GM12891 (cell line): ENCODE data around the gene PRG2.
"Not testable (repeated sequence)": the region's sequence is repeated elsewhere in the genome, so short reads cannot be mapped to it uniquely, and the experiment has no call there.

Experiments used
- DNase-seq: peaks from one replicate; pipeline ENCODE4 v3.0.0; 2011; ENCODE audit warnings: low spot score; ENCODE audit not compliant: insufficient read length
- FAIRE-seq: peaks from 2 replicates; lab custom pipeline; 2011; peaks lifted over from hg19 to GRCh38; lab: Jason Lieb, UNC
- PAX5 ChIP-seq: IDR thresholded peaks from 2 replicates; pipeline ENCODE4 v1.6.1; 2011; ENCODE audit warnings: low read length, moderate library complexity, mild to moderate bottlenecking; ENCODE audit not compliant: insufficient read depth, severe bottlenecking
- POLR2A ChIP-seq: IDR thresholded peaks from 2 replicates; pipeline ENCODE4 v1.6.1; 2011; ENCODE audit warnings: low read depth, low read length, control low read depth
- POLR2AphosphoS5 ChIP-seq: IDR thresholded peaks from 2 replicates; pipeline ENCODE4 v1.6.1; 2011; ENCODE audit warnings: low read depth, low read length, control low read depth
- POU2F2 ChIP-seq: IDR thresholded peaks from 2 replicates; pipeline ENCODE4 v1.6.1; 2011; ENCODE audit warnings: low read depth, mild to moderate bottlenecking, control low read depth, low read length, moderate library complexity
- SPI1 ChIP-seq: IDR thresholded peaks from 2 replicates; pipeline ENCODE4 v1.6.1; 2011; ENCODE audit warnings: low read depth, low read length, control low read depth
- TAF1 ChIP-seq: IDR thresholded peaks from 2 replicates; pipeline ENCODE4 v1.6.1; 2011; ENCODE audit warnings: low read depth, low read length, control low read depth

Gene PRG2

DNA sequence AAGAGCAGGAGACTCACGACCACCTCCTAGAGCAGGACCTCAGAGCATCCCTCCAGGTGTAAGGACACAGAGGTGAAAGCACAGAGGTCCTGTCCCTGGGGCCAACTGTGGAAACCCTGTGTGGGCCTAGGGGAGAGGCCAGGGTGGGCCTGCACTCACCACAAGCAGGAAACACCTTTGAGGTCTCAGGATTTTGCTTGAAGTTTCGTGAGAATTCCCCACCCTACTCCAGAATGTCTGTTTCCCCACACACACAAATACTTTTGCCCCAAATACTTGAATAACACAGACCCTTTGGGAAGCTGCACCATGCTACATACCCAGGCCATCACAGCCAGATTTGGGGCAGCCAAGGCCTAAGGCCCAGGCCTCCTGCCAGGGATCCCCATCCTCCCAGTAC, 18.3 kb upstream of the PRG2 start:
- TF ChIP-seq POLR2A (no peak), TAF1 (no peak)
- DNase-seq (no peak), FAIRE-seq (no peak)

DNA sequence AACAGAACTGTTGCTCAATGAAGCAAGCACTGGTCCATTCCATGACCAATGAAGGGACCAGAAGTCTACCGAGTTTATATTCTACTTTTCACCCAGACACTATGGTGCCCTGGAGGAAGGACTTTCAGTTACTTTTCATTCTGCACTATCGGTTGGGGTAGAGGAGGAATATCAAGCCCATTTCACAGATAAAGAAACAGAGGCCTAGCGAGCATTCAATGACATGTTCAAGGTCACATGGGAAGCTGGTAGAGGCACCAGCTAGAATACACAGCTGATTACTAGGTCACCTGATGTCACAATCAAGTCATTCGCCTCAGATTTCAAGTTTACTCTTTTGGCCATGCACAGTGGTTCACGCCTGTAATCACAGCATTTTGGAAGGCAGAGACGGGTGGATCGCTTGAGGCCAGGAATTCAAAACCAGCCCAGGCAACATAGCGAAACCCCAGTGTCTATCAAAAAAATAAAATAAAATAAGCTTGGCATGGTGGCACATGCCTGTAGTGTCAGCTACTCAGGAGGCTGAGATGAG, 17.6 kb upstream of the PRG2 start:
- TF ChIP-seq POLR2AphosphoS5 (no peak), POLR2A (no peak), TAF1 (no peak), SPI1 (no peak), PAX5 (no peak), POU2F2 (no peak)
- FAIRE-seq (no peak), DNase-seq (no peak)

GRCh38 chr11:57407010-57407920, 16.8 kb upstream of the PRG2 start:
- TF ChIP-seq POU2F2 = no peak
- TF ChIP-seq SPI1 = no peak
- TF ChIP-seq POLR2A = no peak
- TF ChIP-seq TAF1 = no peak
- no peak for TF ChIP-seq POLR2AphosphoS5
- no peak for TF ChIP-seq PAX5
- FAIRE-seq (no peak), DNase-seq (no peak)

DNA sequence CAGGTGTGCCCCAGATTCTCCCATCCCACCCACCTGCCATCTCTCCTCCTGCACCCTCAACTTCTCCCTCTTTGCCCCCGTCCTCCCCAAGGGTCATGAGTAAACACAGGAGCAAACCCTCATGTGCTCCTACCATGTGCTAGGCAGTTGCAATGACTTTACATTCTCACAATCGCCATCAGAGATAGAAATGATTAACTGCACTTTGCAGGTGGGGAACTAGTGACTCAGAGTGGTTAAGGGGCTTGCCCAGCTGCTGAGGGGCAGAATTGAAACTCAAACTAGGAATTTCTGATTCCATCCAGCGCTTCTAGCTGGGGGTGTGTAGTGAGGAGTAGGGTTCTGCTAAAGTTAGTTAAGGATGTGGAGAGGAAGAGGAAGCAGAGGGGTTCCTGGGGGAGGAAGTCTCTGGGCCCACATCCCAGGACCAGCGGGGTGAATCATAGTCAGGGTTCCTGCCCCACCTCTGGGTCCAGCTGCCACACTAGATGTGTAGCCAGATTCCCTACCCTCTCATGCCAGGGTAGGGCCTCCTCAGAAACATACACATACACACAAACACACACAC, 16.0 kb upstream of the PRG2 start:
- TF ChIP-seq TAF1 = no peak
- TF ChIP-seq POLR2AphosphoS5 = no peak
- TF ChIP-seq PAX5 = no peak
- TF ChIP-seq SPI1 = peak; percentile 51
- FAIRE-seq = peak; percentile 60
- DNase-seq = no peak

DNA sequence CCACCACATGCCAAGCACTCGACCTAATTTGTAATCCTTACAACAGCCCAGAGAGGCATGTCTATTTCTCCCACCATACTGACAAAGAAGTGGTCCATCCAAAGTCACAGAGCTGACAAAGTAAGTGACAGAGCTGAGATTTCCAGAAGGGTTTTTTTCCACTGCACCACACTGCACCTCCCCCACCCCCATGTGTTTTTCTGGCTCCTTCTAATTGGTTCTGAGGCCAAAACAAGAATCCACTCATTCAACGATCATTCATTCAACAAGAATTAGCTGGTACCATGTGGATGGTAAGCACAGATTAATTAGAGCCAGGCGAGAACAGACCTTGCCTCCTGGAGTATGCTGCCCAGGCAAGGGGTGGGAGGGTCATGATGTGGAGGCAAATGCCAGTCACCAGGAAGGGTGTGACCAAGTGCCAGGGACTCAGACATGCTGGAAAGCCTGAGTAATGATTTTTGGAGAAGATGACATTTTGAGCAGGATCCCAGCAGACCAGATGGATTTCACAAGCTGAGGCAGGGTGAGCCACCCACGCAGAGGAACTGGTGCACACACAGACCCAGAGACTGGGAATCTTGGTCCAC, 14.9 kb upstream of the PRG2 start:
- FAIRE-seq = no peak
- TF ChIP-seq POU2F2 (no peak), POLR2A (no peak), PAX5 (no peak)
- no peak for DNase-seq

- no peak for FAIRE-seq
- no peak for DNase-seq
- TF ChIP-seq SPI1 (peak; percentile 46; the same call in 1 of the 2 replicates), PAX5 (no peak), POLR2A (0 out of 2 replicates have a peak, but pooled peaks have one; percentile 15)
Observed at GRCh38 chr11:57403802-57404147, 13.3 kb upstream of the PRG2 start.

DNA sequence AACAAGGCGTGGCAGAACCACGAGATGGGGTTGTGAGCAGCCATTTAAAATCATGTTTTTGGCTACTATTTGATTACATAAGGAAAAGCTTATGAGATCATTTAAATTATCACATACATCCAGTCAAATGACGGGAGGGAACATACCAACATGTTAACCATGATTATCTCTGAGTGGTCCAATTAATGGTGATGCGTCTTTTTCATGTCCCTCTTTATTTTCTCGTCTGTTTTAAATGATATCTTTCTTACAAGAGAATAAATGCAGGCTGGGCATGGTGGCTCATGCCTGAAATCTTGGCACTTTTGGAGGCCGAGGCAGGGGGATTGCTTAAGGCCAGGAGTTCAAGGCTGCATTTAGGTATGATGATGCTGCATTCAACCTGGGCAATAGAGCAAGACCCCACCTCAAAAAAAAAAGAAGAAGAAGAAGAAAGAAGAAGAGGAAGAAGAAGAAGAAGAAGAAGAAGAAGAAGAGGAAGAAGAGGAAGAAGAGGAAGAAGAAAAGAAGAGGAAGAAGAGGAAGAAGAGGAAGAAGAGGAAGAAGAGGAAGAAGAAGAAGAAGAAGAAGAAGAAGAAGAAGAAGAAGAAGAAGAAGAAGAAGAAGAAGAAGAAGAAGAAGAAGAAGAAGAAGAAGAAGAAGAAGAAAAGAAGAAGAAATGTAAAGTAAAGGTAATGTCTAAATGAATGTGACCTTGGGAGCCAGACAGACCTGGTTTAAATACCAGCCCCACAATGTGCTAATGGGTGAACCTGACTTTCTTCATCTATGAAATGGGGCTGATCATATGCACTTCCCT, 12.8 kb upstream of the PRG2 start:
- not testable (repeated sequence) for FAIRE-seq, DNase-seq

- DNase-seq = no peak
- TF ChIP-seq SPI1 (no peak), POLR2A (0 out of 2 replicates have a peak, but pooled peaks have one; percentile 27)
- no peak for FAIRE-seq
Observed at GRCh38 chr11:57402188-57403002, 11.9 kb upstream of the PRG2 start.

DNA sequence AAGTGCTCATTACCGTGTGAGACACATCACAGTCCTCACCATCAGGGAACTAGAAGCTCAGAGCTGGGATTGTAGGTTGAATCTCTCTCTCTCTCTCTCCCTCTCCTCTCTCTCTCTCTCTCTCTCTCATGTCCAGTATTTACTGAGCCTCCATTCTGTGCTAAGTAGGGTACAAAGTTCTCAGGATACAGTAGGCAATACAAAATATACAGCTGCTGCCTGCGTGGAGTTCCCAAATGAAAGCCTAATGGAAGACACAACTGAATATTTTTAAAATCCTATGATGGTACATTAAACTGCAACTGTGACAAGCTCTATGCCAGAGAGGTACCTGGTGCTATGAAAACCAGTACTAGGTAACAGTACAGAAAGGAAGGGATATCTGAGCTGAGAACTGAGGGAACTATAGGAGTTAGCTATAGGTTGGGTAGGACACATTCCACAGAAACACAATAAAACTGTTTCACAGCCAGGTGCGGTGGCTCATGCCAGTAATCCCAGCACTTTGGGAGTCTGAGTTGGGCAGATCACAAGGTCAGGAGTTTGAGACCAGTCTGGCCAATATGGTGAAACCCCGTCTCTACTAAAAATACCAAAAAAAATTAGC, 9.6 kb upstream of the PRG2 start:
- TF ChIP-seq SPI1 (no peak), POLR2A (no peak), POLR2AphosphoS5 (no peak), PAX5 (no peak), POU2F2 (no peak), TAF1 (no peak)
- no peak for DNase-seq
- no peak for FAIRE-seq
